Loucy (cell line): ENCODE results near the gene ARRB1.

Experiments used
- H2AFZ ChIP-seq: fragments of 200-600 bp; sonication (generic); 2 replicates; pipeline ENCODE4 v1.6.0; 2016; ENCODE audit warnings: antibody characterized with exemption, mild to moderate bottlenecking, low read length, moderate library complexity
- H3F3A ChIP-seq: fragments of 200-600 bp; 2 replicates; pipeline ENCODE4 v1.6.0; 2016; ENCODE audit warnings: antibody characterized with exemption, low read depth, mild to moderate bottlenecking
- H3K27me3 ChIP-seq: fragments of 200-600 bp; sonication (generic); 2 replicates; pipeline ENCODE4 v1.6.1; 2014; ENCODE audit warnings: low read length, mild to moderate bottlenecking; ENCODE audit not compliant: insufficient read depth, poor library complexity, severe bottlenecking
- H3K36me3 ChIP-seq: fragments of 200-600 bp; sonication (generic); 2 replicates; pipeline ENCODE4 v1.6.1; 2016; ENCODE audit warnings: low read length; ENCODE audit not compliant: insufficient read depth
- H3K4me1 ChIP-seq: fragments of 200-600 bp; sonication (generic); 2 replicates; pipeline ENCODE4 v1.5.1; 2014; ENCODE audit warnings: low read length, mild to moderate bottlenecking; ENCODE audit not compliant: insufficient read depth, poor library complexity, severe bottlenecking
- H3K4me2 ChIP-seq: fragments of 200-600 bp; sonication (generic); 2 replicates; pipeline ENCODE4 v1.6.0; 2014; ENCODE audit warnings: antibody characterized with exemption, low read length, low read depth, mild to moderate bottlenecking; ENCODE audit not compliant: poor library complexity, severe bottlenecking
- H3K4me3 ChIP-seq: fragments of 200-600 bp; sonication (generic); 2 replicates; pipeline ENCODE4 v1.5.1; 2014; ENCODE audit warnings: low read length, mild to moderate bottlenecking, mixed read lengths; ENCODE audit not compliant: poor library complexity, severe bottlenecking
- H3K79me2 ChIP-seq: fragments of 200-600 bp; sonication (generic); 2 replicates; pipeline ENCODE4 v1.6.1; 2014; ENCODE audit warnings: low read length; ENCODE audit not compliant: insufficient read depth
- H3K9ac ChIP-seq: fragments of 200-600 bp; sonication (generic); 2 replicates; pipeline ENCODE4 v1.6.0; 2014; ENCODE audit warnings: mild to moderate bottlenecking, low read depth, low read length, moderate library complexity; ENCODE audit not compliant: poor library complexity, severe bottlenecking
- H3K9me2 ChIP-seq: fragments of 200-600 bp; sonication (generic); replicated peaks from 2 replicates; pipeline ENCODE4 v1.6.1; 2016; ENCODE audit warnings: low read depth, low read length, mixed read lengths
- H3K9me3 ChIP-seq: fragments of 200-600 bp; sonication (generic); 2 replicates; pipeline ENCODE4 v1.6.1; 2014; ENCODE audit warnings: mild to moderate bottlenecking, antibody characterized with exemption, low read length, low read depth; ENCODE audit not compliant: insufficient read depth
- H4K20me1 ChIP-seq: fragments of 200-600 bp; sonication (generic); 2 replicates; pipeline ENCODE4 v1.6.0; 2014; ENCODE audit warnings: antibody characterized with exemption, low read length, mild to moderate bottlenecking; ENCODE audit not compliant: insufficient read depth, poor library complexity, severe bottlenecking
- CTCF ChIP-seq: fragments of 200-600 bp; sonication (generic); conservative IDR thresholded peaks from 2 replicates; pipeline ENCODE4 v1.5.1; 2014; ENCODE audit warnings: mild to moderate bottlenecking, antibody characterized with exemption, low read length
- EZH2phosphoT487 ChIP-seq: fragments of 200-600 bp; IDR thresholded peaks from 2 replicates; pipeline ENCODE4 v1.6.1; 2018; ENCODE audit warnings: antibody characterized with exemption, mild to moderate bottlenecking, moderate library complexity, borderline replicate concordance

ARRB1 gene

GRCh38 chr11:75298191-75298975, 53.1 kb downstream of the ARRB1 start:
- H4K20me1 ChIP-seq, result peaks cover 32% of the 10 kb centered on the region
- no peak overlapping the region for H3K4me3 ChIP-seq
- H2AFZ ChIP-seq, result no peak overlapping the region
- no peaks in the 10 kb centered on the region for H3K9me2 ChIP-seq
- no peaks in the 10 kb centered on the region for H3K4me1 ChIP-seq
- peaks cover 9% of the 10 kb centered on the region; the same call in 1 of the 2 replicates for H3K36me3 ChIP-seq
- H3K79me2 ChIP-seq, result peaks cover 76% of the 10 kb centered on the region
- no peak overlapping the region for H3K4me2 ChIP-seq
- H3K9ac ChIP-seq, result no peak overlapping the region
- no peaks in the 10 kb centered on the region for H3K9me3 ChIP-seq
- TF ChIP-seq CTCF, result no peak
- TF ChIP-seq EZH2phosphoT487, result no peak
- no peaks in the 10 kb centered on the region for H3F3A ChIP-seq
- no peaks in the 10 kb centered on the region for H3K27me3 ChIP-seq

GRCh38 chr11:75293903-75294302, 57.6 kb downstream of the ARRB1 start:
- no peak for TF ChIP-seq CTCF
- no peak for TF ChIP-seq EZH2phosphoT487
- peaks cover 31% of the 10 kb centered on the region for H4K20me1 ChIP-seq
- no peaks in the 10 kb centered on the region for H3K9me2 ChIP-seq
- no peak overlapping the region for H2AFZ ChIP-seq
- H3K36me3 ChIP-seq, result peaks cover 26% of the 10 kb centered on the region; the same call in 1 of the 2 replicates
- H3K27me3 ChIP-seq, result no peaks in the 10 kb centered on the region
- H3K4me1 ChIP-seq, result no peaks in the 10 kb centered on the region
- H3K9ac ChIP-seq, result no peak overlapping the region
- no peak overlapping the region for H3K4me3 ChIP-seq
- H3K4me2 ChIP-seq, result no peak overlapping the region
- H3K9me3 ChIP-seq, result no peaks in the 10 kb centered on the region
- H3F3A ChIP-seq, result no peaks in the 10 kb centered on the region
- H3K79me2 ChIP-seq, result peaks cover 76% of the 10 kb centered on the region

- no peak overlapping the region for H3K4me3 ChIP-seq
- no peaks in the 10 kb centered on the region for H3F3A ChIP-seq
- no peak for TF ChIP-seq EZH2phosphoT487
- no peak for TF ChIP-seq CTCF
- no peak overlapping the region for H3K4me2 ChIP-seq
- H2AFZ ChIP-seq, result no peak overlapping the region
- peaks cover 31% of the 10 kb centered on the region for H4K20me1 ChIP-seq
- peaks cover 68% of the 10 kb centered on the region for H3K79me2 ChIP-seq
- H3K4me1 ChIP-seq, result no peaks in the 10 kb centered on the region
- no peaks in the 10 kb centered on the region for H3K9me3 ChIP-seq
- peaks cover 28% of the 10 kb centered on the region; the same call in 1 of the 2 replicates for H3K36me3 ChIP-seq
- no peak overlapping the region for H3K9ac ChIP-seq
- no peaks in the 10 kb centered on the region for H3K27me3 ChIP-seq
- H3K9me2 ChIP-seq, result no peaks in the 10 kb centered on the region
These were observed 58.5 kb downstream of the ARRB1 start for GRCh38 chr11:75292943-75293342.
